ENCODE measurements around the gene SRPK2.

SRPK2 gene

DNA sequence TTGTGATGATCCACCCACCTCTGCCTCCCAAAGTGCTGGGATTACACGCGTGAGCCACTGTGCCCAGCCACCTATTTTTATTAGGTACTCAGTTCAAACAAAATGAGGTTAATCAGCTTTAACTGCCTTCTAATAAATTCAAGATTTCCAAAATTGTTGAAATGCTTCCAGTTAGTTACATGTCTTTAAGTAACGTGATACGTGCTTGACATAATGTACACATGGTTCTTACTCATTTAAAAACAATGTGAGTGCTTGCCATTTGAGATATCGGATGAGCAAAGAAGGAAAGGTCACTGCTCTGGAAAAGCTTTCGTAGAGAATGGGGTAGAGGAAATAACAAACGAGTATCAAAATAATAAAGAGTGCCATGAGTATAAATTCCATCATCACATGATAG lies 291.1 kb downstream of the SRPK2 start:
- H3K4me3 ChIP-seq (ENCODE audit: extremely low read depth, insufficient read depth, low read length, poor library complexity, severe bottlenecking) = no peak overlapping the region
- WGBS, 2 experiments (ENCODE audit: insufficient coverage in 2 of 2) = 100% methylated on average over 2 of the region's 7 CpGs
- no peaks in the 10 kb centered on the region for H3K9me3 ChIP-seq (ENCODE audit: control insufficient read depth, low read length)
- H3K4me1 ChIP-seq (ENCODE audit: control insufficient read depth, insufficient read depth, low read length, poor library complexity, severe bottlenecking) = no peaks in the 10 kb centered on the region
- peaks cover 65% of the 10 kb centered on the region for H3K36me3 ChIP-seq (ENCODE audit: control insufficient read depth, insufficient read depth, low read length)
- H3K27ac ChIP-seq (ENCODE audit: low read depth, low read length, severe bottlenecking) = no peak overlapping the region

DNA sequence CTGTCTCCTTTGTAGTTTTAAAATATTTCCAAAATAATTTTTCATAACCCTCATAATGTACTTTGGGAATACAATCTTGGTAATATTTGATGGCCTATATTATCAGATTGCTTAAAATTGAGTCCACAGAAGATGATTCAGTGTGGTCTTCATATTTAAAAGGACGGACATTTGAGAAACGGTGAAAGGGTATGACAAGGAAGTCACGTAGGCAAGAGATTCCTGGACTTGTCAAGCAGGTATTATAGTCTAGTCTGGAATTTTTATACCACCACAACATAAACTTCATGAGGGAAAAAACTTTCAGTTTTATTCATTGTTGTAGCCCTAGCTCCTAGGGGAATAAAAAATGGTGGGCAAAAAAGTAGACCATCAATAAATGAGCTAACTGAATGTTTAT lies 292.4 kb downstream of the SRPK2 start:
- peaks cover 66% of the 10 kb centered on the region for H3K36me3 ChIP-seq (ENCODE audit: control insufficient read depth, insufficient read depth, low read length)
- no peaks in the 10 kb centered on the region for H3K4me1 ChIP-seq (ENCODE audit: control insufficient read depth, insufficient read depth, low read length, poor library complexity, severe bottlenecking)
- no CpG with 5 or more reads among the region's 3 CpGs for whole genome bisulfite sequencing, 2 experiments (ENCODE audit: insufficient coverage in 2 of 2)
- no peak overlapping the region for H3K27ac ChIP-seq (ENCODE audit: low read depth, low read length, severe bottlenecking)
- H3K4me3 ChIP-seq (ENCODE audit: extremely low read depth, insufficient read depth, low read length, poor library complexity, severe bottlenecking) = no peak overlapping the region
- no peaks in the 10 kb centered on the region for H3K9me3 ChIP-seq (ENCODE audit: control insufficient read depth, low read length)

DNA sequence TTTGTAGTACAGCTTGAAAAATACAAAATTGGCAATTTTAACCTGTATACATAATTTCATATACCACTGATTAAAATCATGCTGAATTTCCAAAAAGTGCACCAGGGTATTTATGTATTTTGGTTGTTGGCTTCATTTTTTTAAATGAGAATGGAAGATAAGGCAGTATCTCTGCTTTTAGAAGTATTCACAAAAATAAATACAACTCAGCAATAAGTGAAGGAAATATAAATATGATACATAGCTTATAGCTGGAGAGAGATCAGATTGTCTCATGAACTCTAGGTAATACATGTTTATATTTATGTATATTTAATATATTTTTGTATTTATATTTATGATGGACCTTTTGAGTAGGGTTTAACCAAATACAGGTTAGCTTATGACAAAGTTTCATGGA lies 293.8 kb downstream of the SRPK2 start:
- H3K4me3 ChIP-seq (ENCODE audit: extremely low read depth, insufficient read depth, low read length, poor library complexity, severe bottlenecking) = no peak overlapping the region
- H3K27ac ChIP-seq (ENCODE audit: low read depth, low read length, severe bottlenecking) = no peak overlapping the region
- H3K4me1 ChIP-seq (ENCODE audit: control insufficient read depth, insufficient read depth, low read length, poor library complexity, severe bottlenecking) = no peaks in the 10 kb centered on the region
- H3K36me3 ChIP-seq (ENCODE audit: control insufficient read depth, insufficient read depth, low read length) = peaks cover 64% of the 10 kb centered on the region
- H3K9me3 ChIP-seq (ENCODE audit: control insufficient read depth, low read length) = no peaks in the 10 kb centered on the region

DNA sequence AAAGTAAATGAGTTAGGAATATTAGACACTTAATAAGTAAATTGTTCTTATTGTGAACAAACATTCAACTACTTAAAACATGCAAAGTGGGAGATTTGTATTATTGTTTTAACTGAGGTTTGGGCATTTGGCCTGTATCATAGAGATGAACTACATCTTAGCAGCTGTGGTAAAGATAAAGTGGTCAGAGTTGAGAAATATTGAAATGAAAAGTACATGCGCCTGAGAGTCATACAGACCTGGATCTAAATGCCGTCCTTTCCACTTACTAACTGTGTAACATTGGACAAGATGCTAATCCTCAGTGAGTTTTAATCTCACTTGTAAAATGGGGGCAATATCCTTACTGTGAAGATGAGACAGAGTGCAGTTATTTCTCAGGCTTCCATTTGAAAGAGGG lies 300.3 kb downstream of the SRPK2 start:
- H3K9me3 ChIP-seq (ENCODE audit: control insufficient read depth, low read length) = no peaks in the 10 kb centered on the region
- no peak overlapping the region for H3K27ac ChIP-seq (ENCODE audit: low read depth, low read length, severe bottlenecking)
- H3K4me1 ChIP-seq (ENCODE audit: control insufficient read depth, insufficient read depth, low read length, poor library complexity, severe bottlenecking) = no peaks in the 10 kb centered on the region
- 100% methylated on average over 1 of the region's 2 CpGs for WGBS, 2 experiments (ENCODE audit: insufficient coverage in 2 of 2)
- H3K4me3 ChIP-seq (ENCODE audit: extremely low read depth, insufficient read depth, low read length, poor library complexity, severe bottlenecking) = no peak overlapping the region
- H3K36me3 ChIP-seq (ENCODE audit: control insufficient read depth, insufficient read depth, low read length) = peaks cover 67% of the 10 kb centered on the region

DNA sequence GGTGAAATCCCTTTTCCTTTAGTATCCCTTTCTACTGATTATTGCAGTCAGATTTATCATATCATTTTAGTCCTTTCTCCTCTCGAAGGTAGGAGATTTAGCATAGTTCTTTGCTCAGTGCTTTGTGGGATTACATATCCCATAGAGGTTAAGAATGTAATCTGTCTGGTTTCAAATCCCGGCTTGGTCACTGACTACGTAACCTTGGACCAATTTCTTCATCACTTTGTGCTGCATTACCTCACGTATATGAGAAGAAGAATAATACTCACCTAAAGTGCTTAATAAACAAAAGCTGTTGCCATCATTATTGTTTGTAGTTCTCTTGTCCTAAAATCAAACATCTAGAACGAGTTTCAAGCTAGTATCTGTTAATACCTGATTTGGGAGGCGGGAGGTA lies 300.7 kb downstream of the SRPK2 start:
- H3K36me3 ChIP-seq (ENCODE audit: control insufficient read depth, insufficient read depth, low read length) = peaks cover 67% of the 10 kb centered on the region
- H3K9me3 ChIP-seq (ENCODE audit: control insufficient read depth, low read length) = no peaks in the 10 kb centered on the region
- no peak overlapping the region for H3K4me3 ChIP-seq (ENCODE audit: extremely low read depth, insufficient read depth, low read length, poor library complexity, severe bottlenecking)
- H3K27ac ChIP-seq (ENCODE audit: low read depth, low read length, severe bottlenecking) = no peak overlapping the region
- WGBS, 2 experiments (ENCODE audit: insufficient coverage in 2 of 2) = 50 to 83% methylated on average over 1 to 2 of the region's 6 CpGs
- no peaks in the 10 kb centered on the region for H3K4me1 ChIP-seq (ENCODE audit: control insufficient read depth, insufficient read depth, low read length, poor library complexity, severe bottlenecking)

DNA sequence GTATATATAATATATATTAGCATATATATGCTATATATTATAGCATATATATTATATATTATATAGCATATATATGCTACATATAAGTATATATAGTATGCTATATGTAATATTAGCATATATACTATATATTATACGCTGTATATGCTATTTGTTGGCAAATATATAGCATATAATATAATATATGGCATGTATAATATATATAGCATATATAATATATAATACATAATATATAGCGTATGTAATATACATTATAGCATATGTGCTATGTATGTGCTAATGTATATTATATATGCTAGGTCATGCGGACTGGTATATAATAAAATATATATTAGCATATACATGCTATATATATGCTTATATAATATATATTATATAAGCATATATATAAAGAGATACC lies 301.9 kb downstream of the SRPK2 start:
- no CpG with 5 or more reads among the region's 3 CpGs for WGBS, 2 experiments (ENCODE audit: insufficient coverage in 2 of 2)
- Histone ChIP-seq H3K4me1 (ENCODE audit: control insufficient read depth, insufficient read depth, low read length, poor library complexity, severe bottlenecking) (no peaks in the 10 kb centered on the region), H3K4me3 (ENCODE audit: extremely low read depth, insufficient read depth, low read length, poor library complexity, severe bottlenecking) (no peak overlapping the region), H3K36me3 (ENCODE audit: control insufficient read depth, insufficient read depth, low read length) (peaks cover 68% of the 10 kb centered on the region), H3K27ac (ENCODE audit: low read depth, low read length, severe bottlenecking) (no peak overlapping the region), H3K9me3 (ENCODE audit: control insufficient read depth, low read length) (no peaks in the 10 kb centered on the region)

DNA sequence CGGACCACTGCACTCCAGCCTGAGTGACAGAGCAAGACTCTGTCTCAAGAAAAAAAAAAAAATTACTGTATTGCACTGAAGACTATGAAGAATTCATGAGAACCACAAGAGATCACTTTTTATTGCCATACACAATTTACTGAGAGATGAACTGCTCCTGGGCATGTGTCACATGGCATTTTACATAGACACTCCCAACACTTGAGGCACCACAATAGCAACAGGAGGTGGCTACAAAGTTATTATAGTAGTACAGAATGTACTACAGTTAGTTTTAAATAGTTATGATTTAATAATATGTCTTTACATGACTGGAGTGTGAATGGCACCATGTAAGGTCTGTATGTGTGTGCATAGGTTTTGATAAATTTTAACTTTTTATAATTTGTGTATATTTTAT lies 304.1 kb downstream of the SRPK2 start:
- Histone ChIP-seq H3K4me1 (ENCODE audit: control insufficient read depth, insufficient read depth, low read length, poor library complexity, severe bottlenecking) (no peaks in the 10 kb centered on the region), H3K4me3 (ENCODE audit: extremely low read depth, insufficient read depth, low read length, poor library complexity, severe bottlenecking) (no peak overlapping the region), H3K27ac (ENCODE audit: low read depth, low read length, severe bottlenecking) (no peak overlapping the region), H3K36me3 (ENCODE audit: control insufficient read depth, insufficient read depth, low read length) (peaks cover 74% of the 10 kb centered on the region), H3K9me3 (ENCODE audit: control insufficient read depth, low read length) (no peaks in the 10 kb centered on the region)
- no CpG with 5 or more reads among the region's 1 CpG for WGBS, 2 experiments (ENCODE audit: insufficient coverage in 2 of 2)

DNA sequence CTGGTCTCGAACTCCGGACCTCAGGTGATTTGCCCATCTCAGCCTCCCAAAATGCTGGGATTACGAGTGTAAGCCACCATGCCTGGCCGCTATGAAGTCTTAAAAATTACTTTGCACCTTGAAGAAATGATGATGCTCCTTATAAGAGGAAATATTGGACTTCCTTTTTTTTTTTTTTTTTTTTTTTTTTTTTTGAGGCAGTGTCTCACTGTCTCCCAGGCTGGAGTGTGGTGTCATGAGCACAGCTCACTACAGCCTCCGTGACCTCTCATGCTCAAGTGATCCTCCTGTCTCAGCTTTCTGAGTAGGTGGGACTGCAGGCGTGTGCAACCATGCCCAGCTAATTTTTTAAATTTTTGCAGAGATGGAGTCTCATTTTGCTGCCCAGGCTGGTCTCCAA lies 309.4 kb downstream of the SRPK2 start:
- no peaks in the 10 kb centered on the region for H3K4me1 ChIP-seq (ENCODE audit: control insufficient read depth, insufficient read depth, low read length, poor library complexity, severe bottlenecking)
- H3K9me3 ChIP-seq (ENCODE audit: control insufficient read depth, low read length) = no peaks in the 10 kb centered on the region
- H3K36me3 ChIP-seq (ENCODE audit: control insufficient read depth, insufficient read depth, low read length) = peaks cover 87% of the 10 kb centered on the region
- H3K4me3 ChIP-seq (ENCODE audit: extremely low read depth, insufficient read depth, low read length, poor library complexity, severe bottlenecking) = no peak overlapping the region
- H3K27ac ChIP-seq (ENCODE audit: low read depth, low read length, severe bottlenecking) = no peak overlapping the region
- 92 to 98% methylated on average over 4 of the region's 6 CpGs for WGBS, 2 experiments (ENCODE audit: insufficient coverage in 2 of 2)

DNA sequence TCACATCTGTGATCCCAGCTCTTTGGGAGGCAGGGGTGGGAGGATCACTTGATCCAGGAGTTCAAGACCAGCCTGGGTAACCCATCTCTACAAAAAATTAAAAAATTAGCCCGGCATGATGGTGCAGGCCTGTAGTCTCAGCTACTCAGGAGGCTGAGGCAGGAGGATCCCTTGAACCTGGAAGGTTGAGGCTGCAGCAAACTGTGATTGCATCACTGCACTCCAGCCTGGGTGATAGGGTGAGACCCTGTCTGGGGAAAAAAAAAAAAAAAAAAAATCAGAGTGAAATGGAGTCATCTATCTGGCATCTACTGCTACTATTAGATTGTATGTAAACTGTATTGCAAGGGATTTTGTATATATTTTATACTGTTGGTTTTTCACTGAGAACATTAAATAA lies 315.6 kb downstream of the SRPK2 start:
- Histone ChIP-seq H3K36me3 (ENCODE audit: control insufficient read depth, insufficient read depth, low read length) (peaks cover 74% of the 10 kb centered on the region), H3K4me3 (ENCODE audit: extremely low read depth, insufficient read depth, low read length, poor library complexity, severe bottlenecking) (no peak overlapping the region), H3K4me1 (ENCODE audit: control insufficient read depth, insufficient read depth, low read length, poor library complexity, severe bottlenecking) (no peaks in the 10 kb centered on the region), H3K9me3 (ENCODE audit: control insufficient read depth, low read length) (no peaks in the 10 kb centered on the region), H3K27ac (ENCODE audit: low read depth, low read length, severe bottlenecking) (no peak overlapping the region)
- 89% methylated on average over 1 of the region's 1 CpG; no CpG with 5 or more reads in 1 of the 2 experiments for WGBS, 2 experiments (ENCODE audit: insufficient coverage in 2 of 2)

DNA sequence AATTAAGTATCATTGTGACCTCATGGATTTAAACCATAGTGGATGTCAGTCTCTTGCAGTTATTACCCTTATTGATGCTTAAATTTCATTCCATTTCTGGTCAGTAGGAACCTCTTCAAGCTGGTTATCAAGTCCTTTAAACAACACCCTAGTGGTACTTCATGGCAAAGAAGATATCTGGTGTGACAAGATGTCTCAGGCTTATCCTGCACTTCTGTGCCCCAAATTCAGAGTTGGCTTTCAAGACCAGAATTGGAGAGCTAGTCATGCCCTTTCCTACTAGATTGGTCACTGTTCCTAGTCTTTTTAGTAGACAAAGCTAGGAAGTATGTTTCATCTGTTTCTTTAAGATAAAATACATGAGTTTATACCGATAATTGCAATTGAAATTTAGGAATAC lies 319.8 kb downstream of the SRPK2 start:
- peaks cover 64% of the 10 kb centered on the region for H3K36me3 ChIP-seq (ENCODE audit: control insufficient read depth, insufficient read depth, low read length)
- WGBS, 2 experiments (ENCODE audit: insufficient coverage in 2 of 2) = no CpG with 5 or more reads among the region's 1 CpG
- H3K4me1 ChIP-seq (ENCODE audit: control insufficient read depth, insufficient read depth, low read length, poor library complexity, severe bottlenecking) = no peaks in the 10 kb centered on the region
- H3K4me3 ChIP-seq (ENCODE audit: extremely low read depth, insufficient read depth, low read length, poor library complexity, severe bottlenecking) = no peak overlapping the region
- H3K9me3 ChIP-seq (ENCODE audit: control insufficient read depth, low read length) = no peaks in the 10 kb centered on the region
- H3K27ac ChIP-seq (ENCODE audit: low read depth, low read length, severe bottlenecking) = no peak overlapping the region

DNA sequence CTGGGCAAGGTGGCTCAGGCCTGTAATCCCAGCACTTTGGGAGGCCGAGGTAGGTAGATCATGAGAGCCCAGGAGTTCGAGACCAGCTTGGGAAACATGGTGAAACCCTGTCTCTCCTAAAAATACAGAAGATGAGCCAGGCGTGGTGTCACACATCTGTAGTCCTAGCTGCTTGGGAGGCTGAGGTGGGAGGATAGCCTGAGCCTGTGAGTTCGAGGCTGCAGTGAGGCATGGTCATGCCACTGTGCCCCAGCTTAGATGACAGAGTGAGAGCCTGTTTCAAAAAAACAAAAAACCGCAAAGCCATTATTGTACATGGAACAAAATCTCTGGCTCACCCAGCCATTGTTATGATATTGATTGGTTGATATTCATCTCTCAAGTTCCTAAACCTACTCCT lies 321.0 kb downstream of the SRPK2 start:
- Histone ChIP-seq H3K36me3 (ENCODE audit: control insufficient read depth, insufficient read depth, low read length) (peaks cover 61% of the 10 kb centered on the region), H3K4me1 (ENCODE audit: control insufficient read depth, insufficient read depth, low read length, poor library complexity, severe bottlenecking) (no peaks in the 10 kb centered on the region), H3K9me3 (ENCODE audit: control insufficient read depth, low read length) (no peaks in the 10 kb centered on the region), H3K27ac (ENCODE audit: low read depth, low read length, severe bottlenecking) (no peak overlapping the region), H3K4me3 (ENCODE audit: extremely low read depth, insufficient read depth, low read length, poor library complexity, severe bottlenecking) (no peak overlapping the region)
- WGBS, 2 experiments (ENCODE audit: insufficient coverage in 2 of 2) = 93 to 96% methylated on average over 3 to 4 of the region's 5 CpGs

Measured in mesodermal cell (in vitro differentiated cells).